Body of pancreas (tissue), 4 donors: ENCODE measurements around the gene DPT.

Experiments
- CTCF ChIP-seq, 7 experiments: fragments of 450-650 bp in 4 of 7; fragments of 200-600 bp in 3 of 7; sonication (generic) in 3 of 7; IDR thresholded peaks; one replicate each; pipeline ENCODE4 v1.5.1; 2016 to 2019; ENCODE audit warnings: antibody characterized with exemption in 7 of 7
- POLR2A ChIP-seq, 3 donors: fragments of 450-650 bp; IDR thresholded peaks; one replicate each; pipeline ENCODE4 v1.6.1; 2016; ENCODE audit warnings: antibody characterized with exemption in 3 of 3, mild to moderate bottlenecking in 2 of 3

GRCh38 chr1:168726719-168727118, 2.3 kb downstream of the DPT start:
- TF ChIP-seq POLR2A (IDR thresholded peaks at IDR 0.05) (no peak), CTCF (IDR thresholded peaks at IDR 0.05) (no peak)
